Common myeloid progenitor, CD34-positive (primary cell): ENCODE results near the gene SPACA4.

Experiments
- CTCF ChIA-PET: fragments of 350-600 bp; sonication (Branson Sonifier 250); formaldehyde crosslinking; loops from one replicate; lab custom pipeline; 2021; ENCODE audit warnings: antibody characterized with exemption; lab: Charles Lee
- POLR2A ChIA-PET: fragments of 350-600 bp; sonication (Branson Sonifier 250); formaldehyde crosslinking; loops from one replicate; lab custom pipeline; 2021; ENCODE audit warnings: antibody characterized with exemption; lab: Charles Lee
- DNase-seq, 3 donors: peaks; one replicate each; pipeline versions ENCODE4 v3.0.0 to v3.0.0-alpha.2; 2013
- H3K27ac ChIP-seq, 2 experiments: 1 replicate in 1 of 2; 2 replicates in 1 of 2; pipeline ENCODE4 v1.7.0; 2013; ENCODE audit warnings: inconsistent platforms in 2 of 2, low read length in 2 of 2, mild to moderate bottlenecking in 2 of 2, low read depth in 1 of 2, moderate library complexity in 1 of 2; ENCODE audit not compliant: severe bottlenecking in 2 of 2, insufficient read depth in 1 of 2, poor library complexity in 1 of 2
- H3K27me3 ChIP-seq, 5 experiments: replicated peaks in 2 of 5; 1 replicate in 3 of 5; 2 replicates in 2 of 5; pipeline versions ENCODE4 v1.6.1 to v1.7.0; 2013; ENCODE audit warnings: low read length in 4 of 5, mild to moderate bottlenecking in 2 of 5, moderate library complexity in 2 of 5, inconsistent platforms in 1 of 5; ENCODE audit not compliant: insufficient read depth in 5 of 5, control insufficient read depth in 4 of 5
- H3K36me3 ChIP-seq, 4 experiments: 1 replicate in 2 of 4; 2 replicates in 2 of 4; pipeline versions ENCODE4 v1.6.1 to v1.7.0; 2013; ENCODE audit warnings: low read length in 3 of 4, control low read depth in 1 of 4, mild to moderate bottlenecking in 1 of 4; ENCODE audit not compliant: control insufficient read depth in 4 of 4, insufficient read depth in 4 of 4
- H3K4me1 ChIP-seq, 4 experiments: 1 replicate in 3 of 4; 2 replicates in 1 of 4; pipeline versions ENCODE4 v1.6.1 to v1.7.1; 2013; ENCODE audit warnings: low read length in 3 of 4, mild to moderate bottlenecking in 3 of 4, control low read depth in 1 of 4, inconsistent platforms in 1 of 4, moderate library complexity in 1 of 4; ENCODE audit not compliant: control insufficient read depth in 4 of 4, insufficient read depth in 4 of 4; ENCODE audit errors: control extremely low read depth in 1 of 4
- H3K4me3 ChIP-seq, 7 experiments: 1 replicate in 4 of 7; 2 replicates in 3 of 7; pipeline versions ENCODE4 v1.5.1 to v1.7.0; 2013; ENCODE audit warnings: mild to moderate bottlenecking in 7 of 7, low read length in 6 of 7, moderate library complexity in 6 of 7, inconsistent platforms in 2 of 7, low read depth in 2 of 7, control low read depth in 1 of 7; ENCODE audit not compliant: insufficient read depth in 4 of 7, control insufficient read depth in 1 of 7; ENCODE audit errors: extremely low read depth in 1 of 7
- H3K9me3 ChIP-seq, 5 experiments: 1 replicate in 4 of 5; 2 replicates in 1 of 5; pipeline versions ENCODE4 v1.6.1 to v1.7.1; 2013; ENCODE audit warnings: low read length in 4 of 5, mild to moderate bottlenecking in 2 of 5, inconsistent platforms in 1 of 5, low read depth in 1 of 5, moderate library complexity in 1 of 5; ENCODE audit not compliant: control insufficient read depth in 4 of 5, insufficient read depth in 2 of 5; ENCODE audit errors: control extremely low read depth in 1 of 5
- WGBS: methylation state at CpG from one replicate; pipeline ENCODE4 v1.1.5; 2013; ENCODE audit not compliant: insufficient coverage; 5-methylcytosine and 5-hydroxymethylcytosine counted together

The SPACA4 gene

GRCh38 chr19:48578891-48579290 lies 27.7 kb upstream of the SPACA4 start:
- 80% methylated on average over 1 of the region's 3 CpGs for WGBS
- CTCF ChIA-PET, result interaction anchor here (1.2 kb wide), 1 partner anchor 89 kb away, joined by 4 read pairs; no protein-coding TSS in a partner anchor

DNA sequence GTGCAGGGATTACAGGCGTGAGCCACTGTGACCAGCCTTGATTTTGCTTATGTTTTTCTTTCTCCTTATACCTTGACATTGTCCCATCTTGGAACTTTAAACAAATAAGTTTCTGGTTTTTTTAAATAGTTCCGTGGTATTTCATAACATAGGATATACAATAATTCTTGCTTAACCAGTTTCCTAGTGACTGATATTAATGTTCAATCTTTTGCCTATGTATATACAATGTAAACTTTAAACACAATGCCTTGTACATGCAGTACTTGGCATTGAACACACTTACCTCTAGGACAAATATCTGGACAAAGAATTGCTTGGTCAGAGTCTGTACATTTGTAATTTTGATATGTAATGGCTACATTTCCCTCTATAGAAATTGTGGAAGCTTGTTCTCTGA lies 24.4 kb upstream of the SPACA4 start:
- WGBS, result no CpG with 5 or more reads among the region's 2 CpGs
- POLR2A ChIA-PET, result no interaction called here

More at GRCh38 chr19:48578891-48579290, 27.7 kb upstream of the SPACA4 start:
- Histone ChIP-seq H3K27ac (no peak overlapping the region), H3K36me3 (no peaks in the 10 kb centered on the region), H3K27me3 (no peaks in the 10 kb centered on the region), H3K4me3 (no peak overlapping the region), H3K9me3 (no peaks in the 10 kb centered on the region), H3K4me1 (peaks cover 0 to 3% (median 1%) of the 10 kb centered on the region in 4 experiments)
- DNase-seq, result no peak
- POLR2A ChIA-PET, result no interaction called here

GRCh38 chr19:48587387-48587786 lies 19.2 kb upstream of the SPACA4 start:
- no peaks in the 10 kb centered on the region for H3K9me3 ChIP-seq
- no peaks in the 10 kb centered on the region for H3K36me3 ChIP-seq
- no peak for DNase-seq
- CTCF ChIA-PET, result interaction anchor here (0.9 to 9.5 kb wide), 8 partner anchors 20 to 321 kb away, joined by 3 to 98 read pairs (median 4); partner anchors contain the start of gene SPACA4
- H3K27ac ChIP-seq, result no peak overlapping the region
- POLR2A ChIA-PET, result no interaction called here
- 100% methylated on average over 1 of the region's 3 CpGs for whole genome bisulfite sequencing
- H3K4me1 ChIP-seq, result peaks cover 0 to 13% (median 7%) of the 10 kb centered on the region in 4 experiments
- no peak overlapping the region for H3K4me3 ChIP-seq
- peaks cover 0 to 1% (median 0%) of the 10 kb centered on the region in 5 experiments for H3K27me3 ChIP-seq

More for the DNA sequence above, 24.4 kb upstream of the SPACA4 start:
- Histone ChIP-seq H3K27me3 (no peaks in the 10 kb centered on the region), H3K4me3 (no peak overlapping the region), H3K36me3 (no peaks in the 10 kb centered on the region), H3K9me3 (no peaks in the 10 kb centered on the region), H3K4me1 (peaks cover 0 to 7% (median 5%) of the 10 kb centered on the region in 4 experiments), H3K27ac (no peak overlapping the region)
- CTCF ChIA-PET, result interaction anchor here (3.1 to 9.5 kb wide), 2 partner anchors 76 to 92 kb away, joined by 30 to 98 read pairs; no protein-coding TSS in a partner anchor
- DNase-seq, result no peak

DNA sequence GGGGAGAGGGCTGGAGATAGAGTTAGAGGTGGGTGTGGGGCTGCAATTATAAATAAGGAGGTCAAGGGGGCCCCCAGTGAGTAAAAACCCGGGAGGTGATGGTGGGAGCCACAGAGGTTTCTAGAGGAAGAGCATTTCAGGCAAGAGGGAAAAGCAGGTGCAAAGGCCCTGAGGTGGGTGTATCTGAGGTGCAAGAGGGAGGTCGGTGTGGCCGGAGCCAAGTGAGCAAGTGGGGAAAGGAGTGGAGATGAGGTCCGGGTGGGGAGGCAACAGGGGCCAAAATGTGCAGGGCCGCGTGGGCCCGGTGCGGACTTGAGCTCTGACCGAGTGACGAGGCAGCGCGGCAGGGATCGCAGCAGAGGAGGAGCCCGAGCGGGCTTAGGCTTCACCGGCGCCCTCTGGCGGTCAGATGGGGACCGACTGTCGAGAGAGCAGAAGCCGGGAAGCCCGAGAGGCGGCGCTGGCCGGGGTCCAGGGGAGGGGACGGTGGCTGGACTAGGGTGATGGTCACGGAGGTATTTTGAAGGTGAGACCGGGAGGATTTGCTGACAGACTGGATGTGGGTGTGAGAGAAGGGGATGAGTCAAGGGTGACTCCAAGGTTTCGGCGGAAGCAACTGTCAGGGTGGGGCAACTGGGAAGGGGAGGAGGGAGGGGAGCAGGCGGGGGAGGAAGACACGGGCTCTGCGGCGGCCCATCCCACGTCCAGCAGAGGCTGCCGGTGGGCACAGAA lies 17.7 kb upstream of the SPACA4 start:
- H3K4me3 ChIP-seq, result peak overlapping the region; percentile 13 to 77 (median 48)
- ChIA-PET POLR2A (interaction anchor here (1.8 kb wide), 1 partner anchor 20 kb away, joined by 4 read pairs; no protein-coding TSS in a partner anchor), CTCF (interaction anchor here (0.9 to 9.5 kb wide), 9 partner anchors 9 to 193 kb away, joined by 3 to 98 read pairs (median 4); partner anchors contain the start of gene SPACA4)
- 4% methylated on average over 30 of the region's 36 CpGs for WGBS
- peaks cover 0 to 10% (median 6%) of the 10 kb centered on the region in 4 experiments for H3K4me1 ChIP-seq
- DNase-seq, result peak; percentile 81 to 88 (median 85)
- H3K27me3 ChIP-seq, result peaks cover 0 to 1% (median 0%) of the 10 kb centered on the region in 5 experiments
- H3K9me3 ChIP-seq, result no peaks in the 10 kb centered on the region
- H3K27ac ChIP-seq, result no peak overlapping the region
- no peaks in the 10 kb centered on the region for H3K36me3 ChIP-seq

DNA sequence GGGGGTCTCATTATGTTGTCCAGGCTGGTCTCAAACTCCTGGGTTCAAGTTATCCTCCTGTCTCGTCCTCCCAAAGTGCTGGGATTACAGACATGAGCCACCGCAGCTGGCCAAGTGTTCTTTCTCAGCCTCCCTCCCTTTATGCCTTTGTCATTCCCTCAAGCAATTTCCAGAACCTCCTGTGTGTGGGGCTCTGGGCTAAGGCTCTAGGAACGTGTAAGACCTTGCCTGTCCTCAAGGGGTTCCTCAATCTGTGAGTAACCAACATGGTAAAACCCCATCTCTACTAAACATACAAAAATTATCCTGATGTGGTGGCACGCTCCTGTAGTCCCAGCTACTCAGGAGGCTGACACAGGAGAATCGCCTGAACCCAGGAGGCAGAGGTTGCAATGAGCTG lies 15.5 kb upstream of the SPACA4 start:
- WGBS, result 97% methylated on average over 5 of the region's 5 CpGs
- ChIA-PET POLR2A (no interaction called here), CTCF (interaction anchor here (1.3 to 9.5 kb wide), 3 partner anchors 16 to 101 kb away, joined by 3 to 98 read pairs (median 57); partner anchors contain the start of gene SPACA4)

DNA sequence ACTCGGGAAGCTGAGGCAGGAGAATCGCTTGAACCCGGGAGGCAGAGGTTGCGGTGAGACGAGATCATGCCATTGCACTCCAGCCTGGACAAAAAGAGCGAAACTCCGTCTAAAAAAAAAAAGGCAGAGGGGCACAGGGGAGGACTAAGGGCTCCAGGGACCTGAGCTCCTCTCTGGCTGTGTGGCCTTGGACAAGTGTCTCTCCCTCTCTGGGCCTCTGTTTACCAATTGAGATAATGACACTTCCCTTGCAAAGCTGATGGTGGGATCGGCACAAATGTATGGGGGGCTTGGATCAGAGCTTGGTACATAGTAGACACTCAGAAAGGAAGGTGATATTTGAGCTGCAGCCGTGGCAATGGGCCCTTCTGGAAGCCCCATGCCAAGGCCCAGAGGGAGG lies 11.4 kb upstream of the SPACA4 start:
- POLR2A ChIA-PET, result no interaction called here
- Histone ChIP-seq H3K4me1 (peaks cover 0 to 2% (median 0%) of the 10 kb centered on the region in 4 experiments), H3K27me3 (no peaks in the 10 kb centered on the region), H3K36me3 (no peaks in the 10 kb centered on the region), H3K9me3 (no peaks in the 10 kb centered on the region), H3K4me3 (no peak overlapping the region), H3K27ac (no peak overlapping the region)
- DNase-seq, result no peak
- 99% methylated on average over 9 of the region's 9 CpGs for WGBS
- CTCF ChIA-PET, result interaction anchor here (0.6 to 5.9 kb wide), 6 partner anchors 10 to 323 kb away, joined by 3 to 25 read pairs (median 4); no protein-coding TSS in a partner anchor

More for the DNA sequence above, 15.5 kb upstream of the SPACA4 start:
- no peak overlapping the region for H3K27ac ChIP-seq
- H3K4me1 ChIP-seq, result peaks cover 0 to 6% (median 3%) of the 10 kb centered on the region in 4 experiments
- DNase-seq, result peak; percentile 20 to 43 (median 35)
- no peak overlapping the region for H3K4me3 ChIP-seq
- H3K9me3 ChIP-seq, result no peaks in the 10 kb centered on the region
- H3K36me3 ChIP-seq, result no peaks in the 10 kb centered on the region
- H3K27me3 ChIP-seq, result peaks cover 0 to 1% (median 0%) of the 10 kb centered on the region in 5 experiments
